Ascending aorta (tissue), 2 donors: ENCODE measurements around the gene RBM44. TPM values are rescaled to one million over a fixed set of nuclear protein-coding genes. Genes with fewer than 3 reads are reported as not detected.
A peak's percentile ranks its signal among the peaks of the same experiment; 100 is the strongest.

ENCODE experiments used
- DNase-seq, 2 donors: peaks; one replicate each; pipeline ENCODE4 v3.0.0-alpha.2; 2019; ENCODE audit warnings: low spot score in 2 of 2
- H3K27ac ChIP-seq, 2 donors: fragments of 200-600 bp; sonication (generic); one replicate each; pipeline ENCODE4 v1.5.1; 2016 to 2017; ENCODE audit warnings: mild to moderate bottlenecking in 1 of 2
- H3K27me3 ChIP-seq: fragments of 200-600 bp; sonication (generic); one replicate; pipeline ENCODE4 v1.5.1; 2017
- H3K36me3 ChIP-seq, 2 donors: fragments of 200-600 bp; sonication (generic); one replicate each; pipeline ENCODE4 v1.5.1; 2016
- H3K4me1 ChIP-seq, 2 donors: fragments of 200-600 bp; sonication (generic); one replicate each; pipeline ENCODE4 v1.5.1; 2016 to 2017; ENCODE audit warnings: mild to moderate bottlenecking in 1 of 2
- H3K4me3 ChIP-seq, 2 donors: fragments of 200-600 bp; sonication (generic); one replicate each; pipeline ENCODE4 v1.5.1; 2016 to 2017; ENCODE audit warnings: mild to moderate bottlenecking in 1 of 2
- H3K9me3 ChIP-seq, 2 donors: fragments of 200-600 bp; sonication (generic); one replicate each; pipeline ENCODE4 v1.5.1; 2016
- CTCF ChIP-seq, 3 experiments: fragments of 200-600 bp in 2 of 3; fragments of 450-650 bp in 1 of 3; sonication (generic) in 2 of 3; IDR thresholded peaks; one replicate each; pipeline ENCODE4 v1.5.1; 2016 to 2019; ENCODE audit warnings: antibody characterized with exemption in 3 of 3, mild to moderate bottlenecking in 1 of 3, moderate library complexity in 1 of 3
- intact Hi-C: fragments of 100-400 bp; cut with DNase I; formaldehyde crosslinking; loops from one replicate; pipeline ENCODE4 v1.15.1; 2023
- total RNA-seq: library from RNA; depleted of rRNA; stranded (reverse); fragments of >200 nt; gene quantifications from one replicate; pipeline ENCODE4 v1.1.0, GENCODE V29; 2016

The RBM44 gene
- total RNA-seq, 1 donor from 2014 or later: 8.5 TPM

- H3K4me1 ChIP-seq: peaks cover 11 to 46% of the 10 kb centered on the region in 2 donors
- no peak for TF ChIP-seq CTCF (IDR thresholded peaks at IDR 0.05)
Observed at GRCh38 chr2:237884681-237885080, 86.1 kb downstream of the RBM44 start.

GRCh38 chr2:237885111-237885930 lies 86.7 kb downstream of the RBM44 start:
- intact Hi-C loops: loop anchor here (10.0 kb wide), 1 partner anchor 191 kb away; no protein-coding TSS in a partner anchor

More at GRCh38 chr2:237884681-237885080, 86.1 kb downstream of the RBM44 start:
- no peak for DNase-seq
- Histone ChIP-seq H3K27me3 (no peaks in the 10 kb centered on the region), H3K9me3 (no peaks in the 10 kb centered on the region), H3K4me3 (no peak overlapping the region), H3K27ac (peak overlapping the region; percentile 96 to 99), H3K36me3 (peaks cover 10 to 43% of the 10 kb centered on the region in 2 donors)
- intact Hi-C loops: loop anchor here (10.0 kb wide), 1 partner anchor 190 kb away; no protein-coding TSS in a partner anchor

GRCh38 chr2:237885931-237886684 lies 87.5 kb downstream of the RBM44 start:
- intact Hi-C loops: loop anchor here (1.0 to 10.0 kb wide), 2 partner anchors 18 to 191 kb away; no protein-coding TSS in a partner anchor
- H3K4me3 ChIP-seq: no peak overlapping the region
- peaks cover 11 to 49% of the 10 kb centered on the region in 2 donors for H3K4me1 ChIP-seq

More at GRCh38 chr2:237885111-237885930, 86.7 kb downstream of the RBM44 start:
- Histone ChIP-seq H3K27me3 (no peaks in the 10 kb centered on the region), H3K4me3 (no peak overlapping the region), H3K9me3 (no peaks in the 10 kb centered on the region), H3K4me1 (peaks cover 11 to 49% of the 10 kb centered on the region in 2 donors), H3K36me3 (peaks cover 10 to 38% of the 10 kb centered on the region in 2 donors), H3K27ac (peak overlapping the region; percentile 96 to 99)
- no peak for DNase-seq
- no peak for TF ChIP-seq CTCF (IDR thresholded peaks at IDR 0.05)

GRCh38 chr2:237886685-237887481 lies 88.3 kb downstream of the RBM44 start:
- TF ChIP-seq CTCF (IDR thresholded peaks at IDR 0.05): no peak
- H3K9me3 ChIP-seq: no peaks in the 10 kb centered on the region
- H3K36me3 ChIP-seq: peaks cover 10 to 23% of the 10 kb centered on the region in 2 donors
- H3K27ac ChIP-seq: peak overlapping the region; percentile 96 to 99
- no peaks in the 10 kb centered on the region for H3K27me3 ChIP-seq
- H3K4me3 ChIP-seq: no peak overlapping the region
- DNase-seq: peak in 1 of 2 donors; percentile 94
- intact Hi-C loops: loop anchor here (1.0 to 10.0 kb wide), 2 partner anchors 19 to 192 kb away; no protein-coding TSS in a partner anchor
- peaks cover 11 to 49% of the 10 kb centered on the region in 2 donors for H3K4me1 ChIP-seq

More at GRCh38 chr2:237885931-237886684, 87.5 kb downstream of the RBM44 start:
- Histone ChIP-seq H3K36me3 (peaks cover 10 to 30% of the 10 kb centered on the region in 2 donors), H3K27ac (peak overlapping the region; percentile 96 to 99), H3K9me3 (no peaks in the 10 kb centered on the region), H3K27me3 (no peaks in the 10 kb centered on the region)
- peak in 1 of 2 donors; percentile 90 for DNase-seq
- peak in 2 of 3 experiments; percentile 23 to 35 for TF ChIP-seq CTCF (IDR thresholded peaks at IDR 0.05)

GRCh38 chr2:237888389-237888788 lies 89.8 kb downstream of the RBM44 start:
- no peaks in the 10 kb centered on the region for H3K9me3 ChIP-seq
- H3K27me3 ChIP-seq: no peaks in the 10 kb centered on the region
- peak overlapping the region; percentile 96 to 99 for H3K27ac ChIP-seq
- H3K36me3 ChIP-seq: peaks cover 0 to 10% of the 10 kb centered on the region in 2 donors
- no peak for TF ChIP-seq CTCF (IDR thresholded peaks at IDR 0.05)
- DNase-seq: no peak
- intact Hi-C loops: loop anchor here (1.0 to 10.0 kb wide), 2 partner anchors 17 to 194 kb away; no protein-coding TSS in a partner anchor
- peaks cover 11 to 59% of the 10 kb centered on the region in 2 donors for H3K4me1 ChIP-seq
- peak overlapping the region in 1 of 2 donors; percentile 3 for H3K4me3 ChIP-seq
